ENCODE measurements around the gene TMPRSS15.
"Not testable (repeated sequence)": the region's sequence is repeated elsewhere in the genome, so short reads cannot be mapped to it uniquely, and the experiment has no call there.

The TMPRSS15 gene

GRCh38 chr21:18403735-18404450 is at the start of gene TMPRSS15:
Gene TMPRSS15, minus strand, starts transcription at chr21:18403785. Its CDS starts 163 bp downstream, at chr21:18403622.
- DNase-seq (ENCODE audit: low spot score) = no peak

GRCh38 chr21:18451670-18452069 is 48.1 kb upstream of the TMPRSS15 start:
- no peak for DNase-seq (ENCODE audit: low spot score)

DNA sequence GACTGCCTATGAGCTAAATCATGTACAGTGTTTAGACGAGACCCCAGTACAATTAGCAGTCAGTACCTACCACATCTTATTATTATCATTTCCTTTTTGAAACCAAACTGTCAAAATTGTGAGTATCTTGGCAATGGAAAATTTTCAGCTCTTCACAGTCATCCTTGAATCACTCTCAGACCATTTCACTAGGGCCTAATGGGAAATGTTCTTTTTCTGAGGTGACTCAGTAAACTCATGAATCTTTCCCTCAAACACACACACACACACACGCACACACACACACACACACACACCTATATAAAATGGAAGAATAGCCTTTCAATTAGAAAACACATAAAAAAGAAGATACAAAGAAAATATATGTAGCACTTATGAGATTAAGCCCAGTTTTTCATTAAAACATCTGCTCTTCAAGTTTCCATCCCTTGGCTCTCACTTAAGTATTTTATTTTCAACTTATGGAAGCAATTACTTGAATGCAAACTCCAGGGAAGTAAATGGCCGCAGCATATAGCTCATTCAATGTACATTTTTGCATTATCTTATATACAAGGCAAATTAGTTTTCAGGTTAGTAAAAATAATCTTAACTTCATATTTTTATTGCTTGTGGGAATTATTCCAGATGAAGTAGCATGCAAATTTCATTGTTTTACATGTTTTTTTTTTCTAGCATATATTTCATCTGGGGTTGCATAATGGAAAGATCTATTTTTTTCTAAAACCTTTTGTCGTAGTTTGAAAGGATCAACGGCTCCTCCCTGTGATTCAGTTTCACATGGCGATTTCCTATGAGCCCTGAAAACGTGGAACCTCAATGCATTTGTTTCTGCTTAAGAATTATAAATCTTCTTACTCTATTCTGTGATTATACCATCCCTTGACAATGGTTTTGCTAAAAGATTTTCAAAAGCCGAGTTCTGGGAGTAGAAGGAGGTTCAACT is 46.3 kb upstream of the TMPRSS15 start:
- no peak for DNase-seq (ENCODE audit: low spot score)

- DNase-seq (ENCODE audit: low spot score) = no peak
Measured at GRCh38 chr21:18443701-18444100, 40.1 kb upstream of the TMPRSS15 start.

DNA sequence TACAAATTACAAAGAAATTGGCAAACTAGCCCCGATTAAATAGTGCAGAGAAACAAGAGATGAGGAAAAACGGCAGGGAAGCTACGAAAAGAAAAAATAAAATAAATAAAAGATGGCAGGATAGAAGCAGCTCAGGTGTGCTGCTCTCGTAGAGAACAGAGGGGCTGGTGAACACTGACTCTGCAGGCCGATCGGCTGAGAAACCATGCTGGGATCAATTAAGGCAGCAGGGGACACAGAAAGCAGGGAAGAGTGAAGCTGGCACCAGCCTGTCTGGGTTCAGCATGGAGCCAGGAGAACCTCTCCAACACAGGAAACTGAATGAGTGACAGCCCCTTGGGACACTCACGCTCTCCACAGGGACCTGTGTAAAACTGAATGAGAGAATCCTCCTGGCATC is 39.5 kb upstream of the TMPRSS15 start:
- no peak for DNase-seq (ENCODE audit: low spot score)

GRCh38 chr21:18430341-18430740 is 26.8 kb upstream of the TMPRSS15 start:
- DNase-seq (ENCODE audit: low spot score) = no peak

DNA sequence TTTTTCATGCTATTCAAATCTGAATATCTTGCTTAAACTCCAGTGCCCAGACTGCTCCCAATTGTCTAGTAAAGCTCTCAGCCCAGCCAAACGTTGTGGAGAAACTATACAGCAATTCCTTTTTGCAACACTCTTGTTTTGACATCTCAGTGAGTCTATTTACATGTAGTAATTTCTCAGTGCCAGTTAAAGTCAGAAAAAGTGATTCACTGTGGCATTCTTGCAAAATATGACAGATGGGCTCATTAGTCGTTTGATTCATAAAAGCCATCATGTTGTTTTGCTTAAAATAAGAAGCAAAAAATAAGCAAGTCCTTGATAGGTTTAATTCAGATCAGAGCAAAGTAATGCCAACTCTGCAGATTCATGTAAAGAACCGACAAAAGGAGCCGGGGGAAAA is 20.7 kb upstream of the TMPRSS15 start:
- no peak for DNase-seq (ENCODE audit: low spot score)

GRCh38 chr21:18417141-18417790 is 13.7 kb upstream of the TMPRSS15 start:
- DNase-seq (ENCODE audit: low spot score) = no peak

GRCh38 chr21:18411565-18411964 is 8.0 kb upstream of the TMPRSS15 start:
- DNase-seq (ENCODE audit: low spot score) = no peak

GRCh38 chr21:18409579-18409978 is 6.0 kb upstream of the TMPRSS15 start:
- no peak for DNase-seq (ENCODE audit: low spot score)

- DNase-seq (ENCODE audit: low spot score) = no peak
Measured at GRCh38 chr21:18398843-18399242, 4.7 kb downstream of the TMPRSS15 start.

GRCh38 chr21:18387994-18388393 is 15.6 kb downstream of the TMPRSS15 start:
- no peak for DNase-seq (ENCODE audit: low spot score)

DNA sequence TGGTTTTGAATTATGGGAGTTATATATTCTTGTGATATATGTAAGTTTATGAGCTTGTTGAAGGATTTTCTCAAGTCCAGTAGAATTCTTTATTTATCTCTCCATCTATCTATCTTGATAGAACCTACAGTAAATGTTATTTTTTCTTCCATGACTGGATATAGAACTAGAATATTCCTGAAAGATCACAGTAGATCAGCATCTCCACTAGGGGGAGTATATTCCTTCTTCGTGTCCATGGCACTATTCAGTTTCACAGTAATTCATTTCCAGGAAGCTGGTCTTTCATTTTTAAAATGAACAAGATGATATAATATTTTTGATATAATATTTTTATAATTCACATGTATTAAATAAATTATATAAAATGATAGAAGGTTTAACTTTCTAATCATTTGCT is 18.8 kb downstream of the TMPRSS15 start:
- DNase-seq (ENCODE audit: low spot score) = no peak

- DNase-seq (ENCODE audit: low spot score) = not testable (repeated sequence)
Measured at GRCh38 chr21:18382934-18383619, 20.5 kb downstream of the TMPRSS15 start.

- DNase-seq (ENCODE audit: low spot score) = no peak
Measured at GRCh38 chr21:18382141-18382540, 21.4 kb downstream of the TMPRSS15 start.

GRCh38 chr21:18373606-18374005 is 30.0 kb downstream of the TMPRSS15 start:
- DNase-seq (ENCODE audit: low spot score) = no peak

GRCh38 chr21:18370301-18370700 is 33.3 kb downstream of the TMPRSS15 start:
- no peak for DNase-seq (ENCODE audit: low spot score)

- peak; percentile 22 for DNase-seq (ENCODE audit: low spot score)
Measured at GRCh38 chr21:18369115-18369514, 34.5 kb downstream of the TMPRSS15 start.

- no peak for DNase-seq (ENCODE audit: low spot score)
Measured at GRCh38 chr21:18368205-18368604, 35.4 kb downstream of the TMPRSS15 start.

DNA sequence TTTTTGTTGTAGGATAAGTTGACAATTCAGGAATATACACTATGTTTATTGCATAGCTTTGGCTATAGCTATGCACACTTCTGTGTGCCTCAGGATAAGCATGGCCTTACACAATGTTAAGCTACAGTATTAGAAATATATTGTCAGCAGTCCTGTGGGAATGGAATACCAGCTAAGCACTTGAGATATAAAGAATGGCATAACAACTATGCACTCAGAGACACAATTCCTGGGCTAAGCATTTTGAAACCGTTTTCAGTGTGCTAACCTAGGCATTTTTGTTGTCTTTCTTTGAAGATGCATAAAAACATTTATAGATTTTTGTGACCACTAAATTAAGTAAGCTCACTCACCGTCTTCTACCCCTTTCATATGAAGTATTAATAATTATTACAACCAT is 46.8 kb downstream of the TMPRSS15 start:
- DNase-seq (ENCODE audit: low spot score) = no peak

- DNase-seq (ENCODE audit: low spot score) = no peak
Measured at GRCh38 chr21:18354947-18355346, 48.6 kb downstream of the TMPRSS15 start.

- peak; percentile 53 for DNase-seq (ENCODE audit: low spot score)
Measured at GRCh38 chr21:18350216-18350615, 53.4 kb downstream of the TMPRSS15 start.
